SK-N-SH (cell line): Measurements from ENCODE around the gene IQGAP2.

ENCODE experiments used
- SIN3A ChIP-seq: IDR thresholded peaks from 2 replicates; pipeline ENCODE4 v1.6.1; 2012; ENCODE audit warnings: low read depth, mild to moderate bottlenecking, low read length, moderate library complexity, borderline replicate concordance
- TF ChIP-seq, protein P1 (sequence below): fragments of 200-600 bp; sonication (generic); IDR thresholded peaks from 2 replicates; pipeline ENCODE4 v1.6.1; 2017; ENCODE audit warnings: antibody characterized with exemption, mild to moderate bottlenecking, moderate library complexity

DNA sequence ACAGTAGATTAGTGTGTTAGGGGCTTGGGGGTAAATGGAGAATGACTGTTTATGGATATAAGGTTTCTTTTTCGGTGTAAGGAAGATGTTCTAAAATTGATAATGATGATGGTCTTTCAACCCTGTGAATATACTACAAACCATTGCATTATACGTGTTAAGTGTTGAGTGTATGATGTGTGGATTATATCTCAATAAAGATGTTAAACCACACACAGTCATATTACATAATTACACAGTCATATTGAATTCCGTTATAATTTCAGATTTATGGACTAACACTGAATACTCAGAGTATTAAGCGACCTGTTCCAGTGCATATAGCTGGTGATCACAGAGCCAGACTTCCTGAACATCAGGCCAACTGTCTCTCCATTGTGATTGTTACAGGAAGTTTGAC, 152.0 kb downstream of the IQGAP2 start:
- no peak for TF ChIP-seq SIN3A
- TF ChIP-seq, protein P1, sequence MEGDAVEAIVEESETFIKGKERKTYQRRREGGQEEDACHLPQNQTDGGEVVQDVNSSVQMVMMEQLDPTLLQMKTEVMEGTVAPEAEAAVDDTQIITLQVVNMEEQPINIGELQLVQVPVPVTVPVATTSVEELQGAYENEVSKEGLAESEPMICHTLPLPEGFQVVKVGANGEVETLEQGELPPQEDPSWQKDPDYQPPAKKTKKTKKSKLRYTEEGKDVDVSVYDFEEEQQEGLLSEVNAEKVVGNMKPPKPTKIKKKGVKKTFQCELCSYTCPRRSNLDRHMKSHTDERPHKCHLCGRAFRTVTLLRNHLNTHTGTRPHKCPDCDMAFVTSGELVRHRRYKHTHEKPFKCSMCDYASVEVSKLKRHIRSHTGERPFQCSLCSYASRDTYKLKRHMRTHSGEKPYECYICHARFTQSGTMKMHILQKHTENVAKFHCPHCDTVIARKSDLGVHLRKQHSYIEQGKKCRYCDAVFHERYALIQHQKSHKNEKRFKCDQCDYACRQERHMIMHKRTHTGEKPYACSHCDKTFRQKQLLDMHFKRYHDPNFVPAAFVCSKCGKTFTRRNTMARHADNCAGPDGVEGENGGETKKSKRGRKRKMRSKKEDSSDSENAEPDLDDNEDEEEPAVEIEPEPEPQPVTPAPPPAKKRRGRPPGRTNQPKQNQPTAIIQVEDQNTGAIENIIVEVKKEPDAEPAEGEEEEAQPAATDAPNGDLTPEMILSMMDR: no peak
